NCI-H1105 treated with DMSO at 0.1 percent for 48 hours (cell line): Measurements from ENCODE around the gene ZMYM4.
"Not testable (repeated sequence)": the region's sequence is repeated elsewhere in the genome, so short reads cannot be mapped to it uniquely, and the experiment has no call there.

Experiments
- DNase-seq: peaks from one replicate; lab custom pipeline; 2025; lab: John Stamatoyannopoulos, UW

The ZMYM4 gene

DNA sequence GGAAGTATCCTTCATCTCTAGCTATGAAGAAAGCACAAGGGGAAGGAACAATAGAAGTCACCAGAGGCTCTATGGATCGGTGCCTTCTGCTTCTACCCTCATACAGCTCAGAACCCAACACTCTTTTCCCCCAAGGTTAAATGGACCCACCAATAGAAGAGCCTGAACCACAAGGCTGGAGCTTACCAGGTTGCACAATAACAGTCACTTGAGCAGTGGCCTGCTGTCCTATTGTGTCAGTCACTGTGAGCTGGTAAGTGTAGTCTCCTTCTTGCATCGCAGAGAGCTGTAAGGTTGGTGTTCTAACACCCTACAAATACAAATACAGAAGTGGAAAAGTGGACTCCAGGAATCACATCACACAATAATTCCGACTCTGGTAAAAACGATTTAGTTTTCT, 185.7 kb downstream of the ZMYM4 start:
- no peak for DNase-seq

DNA sequence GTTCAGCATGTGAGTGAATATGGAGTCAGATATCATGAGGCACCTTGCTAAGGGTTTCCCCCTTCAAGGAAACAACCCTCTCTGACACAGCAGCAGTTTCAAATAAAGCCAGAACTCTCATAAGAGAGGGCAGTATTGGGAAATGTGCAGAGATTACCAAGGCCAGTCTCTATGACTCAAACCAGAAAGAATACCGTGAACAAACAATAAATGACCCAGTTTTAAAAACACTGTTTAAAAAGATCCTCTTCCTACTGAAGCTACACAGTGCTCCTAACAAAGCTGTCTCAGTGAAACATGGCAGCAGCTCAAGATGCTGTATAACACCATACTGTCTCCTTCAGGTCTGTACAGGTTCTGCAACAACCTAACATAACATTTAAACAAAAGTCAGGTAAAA, 186.1 kb downstream of the ZMYM4 start:
- DNase-seq = no peak

DNA sequence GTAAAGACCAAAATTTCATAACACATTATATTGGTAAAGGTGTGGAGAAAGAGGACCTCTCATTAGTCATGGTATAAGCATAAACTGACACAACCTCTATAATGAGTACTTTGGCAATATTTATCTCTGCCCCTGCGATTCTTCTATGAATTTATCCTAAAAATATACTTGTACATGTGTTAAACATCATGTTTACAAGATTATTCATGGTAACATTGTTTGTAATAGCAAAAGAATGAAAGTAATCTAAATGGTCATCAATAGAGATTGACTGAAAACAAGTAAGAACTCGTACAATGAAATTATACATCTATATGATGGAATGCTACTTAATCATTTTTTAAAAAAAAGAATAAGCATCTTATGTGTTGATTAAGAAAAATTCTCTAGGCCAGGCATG, 192.3 kb downstream of the ZMYM4 start:
- DNase-seq = no peak

DNA sequence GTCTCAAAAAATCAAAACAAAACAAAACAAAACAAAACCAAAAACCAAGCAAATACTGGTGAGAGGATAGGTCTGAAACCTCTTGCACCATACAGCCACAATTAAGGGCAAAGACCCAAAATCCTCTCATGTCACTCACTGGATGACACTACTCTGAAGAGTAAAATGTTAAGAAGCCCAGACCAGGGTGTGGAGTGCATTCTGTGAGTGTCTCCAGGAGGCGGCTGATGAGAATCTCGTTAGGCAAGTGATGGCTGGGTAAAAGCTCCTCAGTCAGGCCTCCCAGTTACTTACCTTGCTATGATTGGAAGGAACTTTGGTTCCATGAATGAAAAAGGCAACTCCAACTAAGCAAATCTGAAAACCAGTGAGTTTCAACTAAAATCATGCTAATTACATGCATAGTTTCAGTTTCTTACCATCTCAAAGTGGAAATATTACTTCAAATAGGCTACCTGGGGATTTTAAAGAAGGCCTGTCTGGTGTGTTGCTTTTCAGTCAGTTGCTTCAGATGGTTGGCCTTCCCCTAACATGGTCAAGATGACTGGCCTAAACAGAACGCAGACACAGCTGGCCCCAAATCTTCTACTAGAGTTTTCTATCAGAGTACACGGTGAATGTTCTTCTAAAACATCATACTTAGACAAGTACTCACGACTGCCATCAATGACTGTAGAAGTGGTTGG, 193.6 kb downstream of the ZMYM4 start:
- no peak for DNase-seq

DNA sequence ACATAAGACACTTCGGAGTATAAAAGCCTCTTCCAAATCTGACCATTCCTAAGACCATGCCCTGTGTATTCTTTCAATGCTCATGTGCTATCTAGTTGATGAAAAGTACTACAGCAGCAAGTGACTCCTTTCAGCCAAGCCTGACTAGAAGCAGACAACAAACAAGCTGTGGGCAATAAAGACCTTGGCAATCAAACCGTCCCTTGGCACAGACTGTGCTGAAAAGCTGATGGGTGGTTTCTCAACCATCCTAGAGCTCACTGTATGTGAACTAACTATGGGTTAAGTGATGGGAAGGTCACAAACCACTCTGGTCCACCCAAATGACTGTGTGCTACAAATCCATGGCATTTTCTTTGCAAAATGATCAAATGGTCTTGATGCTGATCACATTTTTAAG, 194.7 kb downstream of the ZMYM4 start:
- no peak for DNase-seq

DNA sequence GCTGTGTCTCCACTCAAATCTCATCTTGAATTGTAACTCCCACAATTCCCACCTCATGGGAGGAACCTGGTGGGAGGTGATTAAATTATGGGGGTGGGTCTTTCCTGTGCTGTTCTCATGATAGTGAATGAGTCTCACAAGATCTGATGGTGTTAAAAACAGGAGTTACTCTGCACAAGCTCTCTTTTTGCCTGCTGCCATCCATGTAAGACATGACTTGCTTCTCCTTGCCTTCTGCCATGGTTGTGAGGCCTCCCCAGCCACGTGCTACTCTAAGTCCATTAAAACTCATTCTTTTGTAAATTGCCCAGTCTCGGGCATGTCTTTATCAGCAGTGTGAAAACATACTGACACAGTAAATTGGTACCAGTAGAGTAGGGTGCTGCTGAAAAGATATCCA, 195.2 kb downstream of the ZMYM4 start:
- not testable (repeated sequence) for DNase-seq

DNA sequence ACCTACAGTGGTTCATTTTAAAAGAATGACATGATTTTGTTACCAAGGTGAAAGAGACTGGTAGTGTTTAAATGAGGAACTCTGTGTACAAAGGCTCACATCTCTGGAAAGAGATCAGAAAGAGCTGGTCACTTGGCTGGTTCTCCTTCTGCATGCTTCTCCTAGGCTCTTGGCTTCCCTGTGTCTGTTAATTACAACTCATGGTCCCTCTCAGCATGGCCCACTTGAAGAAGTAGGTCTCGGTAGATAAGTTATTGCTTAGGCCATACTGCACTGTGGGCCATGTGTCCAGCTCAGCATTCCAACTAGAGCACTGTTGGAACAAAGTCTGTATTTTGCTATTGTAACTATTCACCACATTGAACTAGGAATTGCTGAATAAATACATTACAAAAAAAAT, 197.6 kb downstream of the ZMYM4 start:
- no peak for DNase-seq

DNA sequence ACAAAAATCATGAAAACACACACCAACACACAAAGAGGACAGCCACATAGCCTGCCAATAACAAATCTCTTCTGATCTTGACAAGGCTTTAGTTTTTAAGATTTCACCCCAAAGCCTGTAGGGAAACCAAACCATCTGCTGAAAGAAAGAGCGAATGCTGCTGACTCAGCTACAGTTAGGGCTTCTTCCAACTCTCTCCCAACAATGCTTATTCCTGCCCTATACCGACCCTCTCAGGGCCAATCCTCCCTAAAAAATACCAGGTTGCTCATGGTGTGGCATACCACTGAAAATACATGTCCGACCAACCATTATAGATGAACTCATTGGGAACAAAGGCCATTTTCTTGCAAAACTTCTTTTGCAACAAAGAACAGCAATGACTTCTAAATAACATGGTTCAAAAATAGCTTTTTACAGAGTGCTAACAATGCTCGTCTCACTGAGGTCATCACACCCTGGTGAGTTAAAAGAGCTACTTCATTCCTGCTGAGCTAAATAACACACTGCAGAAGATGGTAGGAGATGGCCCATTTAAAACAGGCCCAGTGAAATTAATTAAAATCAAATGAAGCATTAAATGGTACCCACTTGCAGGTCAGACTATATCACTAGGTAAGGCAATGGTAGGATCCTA, 202.6 kb downstream of the ZMYM4 start:
- DNase-seq = no peak
